COLO668 (cell line): ENCODE results near the gene PCDHGB1.
"Not testable (repeated sequence)": the region's sequence is repeated elsewhere in the genome, so short reads cannot be mapped to it uniquely, and the experiment has no call there.

Experiments used
- DNase-seq: peaks from one replicate; lab custom pipeline; 2025; ENCODE audit not compliant: unreplicated experiment; lab: John Stamatoyannopoulos, UW

Gene PCDHGB1

DNA sequence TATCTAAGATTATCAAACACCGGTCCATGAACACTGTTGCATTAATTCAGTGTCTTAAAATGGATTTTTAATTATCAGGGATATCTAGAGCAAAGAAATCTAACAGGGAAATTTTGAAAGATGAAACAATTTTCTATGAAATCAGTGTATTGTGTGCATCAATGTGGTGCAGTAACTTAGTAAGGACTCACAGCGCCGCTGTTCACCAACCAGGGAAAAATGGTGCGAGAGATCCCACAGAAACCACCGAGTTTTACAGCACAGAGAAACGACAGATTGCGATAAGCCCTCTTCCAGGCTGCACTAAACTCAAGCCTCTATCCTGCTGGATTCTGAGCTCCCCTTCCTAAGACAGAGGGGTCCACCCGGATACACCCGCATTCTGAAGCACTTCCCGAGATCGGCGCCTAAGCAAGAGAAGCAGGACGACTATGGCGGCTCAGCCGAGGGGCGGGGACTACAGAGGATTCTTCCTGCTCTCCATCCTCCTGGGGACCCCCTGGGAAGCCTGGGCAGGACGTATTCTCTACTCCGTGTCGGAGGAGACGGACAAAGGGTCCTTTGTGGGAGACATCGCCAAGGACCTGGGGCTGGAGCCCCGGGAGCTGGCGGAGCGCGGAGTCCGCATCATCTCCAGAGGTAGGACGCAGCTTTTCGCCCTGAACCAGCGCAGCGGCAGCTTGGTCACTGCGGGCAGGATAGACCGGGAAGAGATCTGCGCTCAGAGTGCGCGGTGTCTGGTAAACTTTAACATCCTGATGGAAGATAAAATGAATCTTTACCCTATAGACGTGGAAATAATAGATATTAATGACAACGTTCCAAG is 32.8 kb downstream of the PCDHGB1 start, which contains the start of gene PCDHGA7:
Gene PCDHGA7 (plus strand): TSS at position 274 of the 826 bp plus-strand sequence. CDS start 158 bp downstream, at position 432.
- DNase-seq = no peak

- DNase-seq = no peak
Observed at GRCh38 chr5:141383345-141383744, 33.4 kb downstream of the PCDHGB1 start.

DNA sequence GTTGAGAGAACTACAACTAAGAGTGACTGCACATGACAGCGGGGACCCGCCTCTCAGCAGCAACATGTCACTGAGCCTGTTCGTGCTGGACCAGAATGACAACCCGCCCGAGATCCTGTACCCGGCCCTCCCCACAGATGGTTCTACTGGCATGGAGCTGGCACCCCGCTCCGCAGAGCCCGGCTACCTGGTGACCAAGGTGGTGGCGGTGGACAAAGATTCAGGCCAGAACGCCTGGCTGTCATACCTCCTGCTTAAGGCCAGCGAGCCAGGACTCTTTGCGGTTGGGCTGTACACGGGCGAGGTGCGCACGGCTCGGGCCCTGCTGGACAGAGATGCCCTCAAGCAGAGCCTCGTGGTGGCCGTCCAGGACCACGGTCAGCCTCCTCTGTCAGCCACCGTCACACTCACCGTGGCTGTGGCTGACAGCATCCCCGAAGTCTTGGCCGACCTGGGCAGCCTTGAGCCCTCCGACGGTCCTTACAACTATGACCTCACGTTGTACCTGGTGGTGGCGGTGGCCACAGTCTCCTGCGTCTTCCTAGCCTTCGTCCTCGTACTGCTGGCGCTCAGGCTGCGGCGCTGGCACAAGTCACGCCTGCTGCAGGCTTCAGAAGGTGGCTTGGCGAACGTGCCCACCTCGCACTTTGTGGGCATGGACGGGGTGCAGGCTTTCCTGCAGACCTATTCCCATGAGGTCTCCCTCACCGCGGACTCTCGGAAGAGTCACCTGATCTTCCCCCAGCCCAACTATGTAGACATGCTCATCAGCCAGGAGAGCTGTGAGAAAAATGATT is 34.8 kb downstream of the PCDHGB1 start:
- DNase-seq = no peak

- DNase-seq = not testable (repeated sequence)
Observed at GRCh38 chr5:141387557-141388311, 37.8 kb downstream of the PCDHGB1 start, which contains the start of gene PCDHGB4. PCDHGB4 (plus strand) TSS chr5:141387698; CDS start chr5:141387885, 187 bp downstream.

DNA sequence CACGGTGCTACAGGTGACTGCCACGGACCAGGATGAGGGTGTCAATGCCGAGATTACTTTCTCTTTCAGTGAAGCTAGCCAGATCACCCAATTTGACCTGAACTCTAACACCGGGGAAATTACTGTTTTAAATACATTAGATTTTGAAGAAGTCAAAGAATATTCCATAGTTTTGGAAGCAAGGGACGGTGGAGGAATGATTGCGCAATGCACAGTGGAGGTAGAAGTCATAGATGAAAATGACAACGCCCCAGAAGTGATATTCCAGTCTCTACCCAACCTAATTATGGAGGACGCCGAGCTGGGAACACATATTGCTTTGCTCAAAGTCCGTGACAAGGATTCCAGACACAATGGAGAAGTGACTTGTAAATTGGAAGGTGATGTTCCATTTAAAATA is 38.8 kb downstream of the PCDHGB1 start:
- DNase-seq = no peak

DNA sequence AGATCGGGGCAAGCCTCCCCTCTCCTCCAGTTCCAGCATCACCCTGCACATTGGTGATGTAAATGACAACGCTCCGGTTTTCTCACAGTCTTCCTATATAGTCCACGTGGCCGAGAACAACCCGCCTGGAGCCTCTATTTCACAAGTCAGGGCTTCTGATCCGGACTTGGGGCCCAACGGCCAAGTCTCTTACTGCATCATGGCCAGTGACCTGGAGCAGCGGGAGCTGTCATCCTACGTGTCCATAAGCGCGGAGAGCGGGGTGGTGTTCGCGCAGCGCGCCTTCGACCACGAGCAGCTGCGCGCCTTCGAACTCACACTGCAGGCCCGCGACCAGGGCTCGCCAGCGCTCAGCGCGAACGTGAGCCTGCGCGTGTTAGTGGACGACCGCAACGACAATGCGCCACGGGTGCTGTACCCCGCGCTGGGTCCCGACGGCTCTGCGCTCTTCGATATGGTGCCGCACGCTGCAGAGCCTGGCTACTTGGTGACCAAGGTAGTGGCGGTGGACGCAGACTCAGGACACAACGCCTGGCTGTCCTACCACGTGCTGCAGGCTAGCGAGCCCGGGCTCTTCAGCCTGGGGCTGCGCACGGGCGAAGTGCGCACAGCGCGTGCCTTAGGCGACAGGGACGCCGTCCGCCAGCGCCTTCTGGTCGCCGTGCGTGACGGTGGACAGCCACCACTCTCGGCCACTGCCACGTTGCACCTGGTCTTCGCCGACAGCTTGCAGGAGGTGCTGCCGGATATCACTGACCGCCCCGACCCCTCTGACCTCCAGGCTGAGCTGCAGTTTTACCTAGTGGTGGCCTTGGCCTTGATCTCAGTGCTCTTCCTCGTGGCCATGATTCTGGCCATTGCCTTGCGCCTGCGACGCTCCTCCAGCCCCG is 39.5 kb downstream of the PCDHGB1 start:
- DNase-seq = no peak

GRCh38 chr5:141392429-141393198 is 42.7 kb downstream of the PCDHGB1 start, which contains the start of gene PCDHGA8:
PCDHGA8 (plus strand) TSS chr5:141392633; CDS start chr5:141392814, 181 bp downstream.
- DNase-seq = no peak

- DNase-seq = no peak
Observed at GRCh38 chr5:141393267-141393666, 43.4 kb downstream of the PCDHGB1 start.

DNA sequence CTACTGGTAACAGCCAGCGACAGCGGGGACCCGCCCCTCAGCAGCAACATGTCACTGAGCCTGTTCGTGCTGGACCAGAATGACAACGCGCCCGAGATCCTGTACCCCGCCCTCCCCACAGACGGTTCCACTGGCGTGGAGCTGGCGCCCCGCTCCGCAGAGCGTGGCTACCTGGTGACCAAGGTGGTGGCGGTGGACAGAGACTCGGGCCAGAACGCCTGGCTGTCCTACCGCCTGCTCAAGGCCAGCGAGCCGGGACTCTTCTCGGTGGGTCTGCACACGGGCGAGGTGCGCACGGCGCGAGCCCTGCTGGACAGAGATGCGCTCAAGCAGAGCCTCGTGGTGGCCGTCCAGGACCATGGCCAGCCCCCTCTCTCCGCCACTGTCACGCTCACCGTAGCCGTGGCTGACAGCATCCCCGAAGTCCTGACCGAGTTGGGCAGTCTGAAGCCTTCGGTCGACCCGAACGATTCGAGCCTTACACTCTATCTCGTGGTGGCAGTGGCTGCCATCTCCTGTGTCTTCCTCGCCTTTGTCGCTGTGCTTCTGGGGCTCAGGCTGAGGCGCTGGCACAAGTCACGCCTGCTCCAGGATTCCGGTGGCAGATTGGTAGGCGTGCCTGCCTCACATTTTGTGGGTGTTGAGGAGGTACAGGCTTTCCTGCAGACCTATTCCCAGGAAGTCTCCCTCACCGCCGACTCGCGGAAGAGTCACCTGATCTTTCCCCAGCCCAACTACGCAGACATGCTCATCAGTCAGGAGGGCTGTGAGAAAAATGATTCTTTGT is 44.7 kb downstream of the PCDHGB1 start:
- not testable (repeated sequence) for DNase-seq

DNA sequence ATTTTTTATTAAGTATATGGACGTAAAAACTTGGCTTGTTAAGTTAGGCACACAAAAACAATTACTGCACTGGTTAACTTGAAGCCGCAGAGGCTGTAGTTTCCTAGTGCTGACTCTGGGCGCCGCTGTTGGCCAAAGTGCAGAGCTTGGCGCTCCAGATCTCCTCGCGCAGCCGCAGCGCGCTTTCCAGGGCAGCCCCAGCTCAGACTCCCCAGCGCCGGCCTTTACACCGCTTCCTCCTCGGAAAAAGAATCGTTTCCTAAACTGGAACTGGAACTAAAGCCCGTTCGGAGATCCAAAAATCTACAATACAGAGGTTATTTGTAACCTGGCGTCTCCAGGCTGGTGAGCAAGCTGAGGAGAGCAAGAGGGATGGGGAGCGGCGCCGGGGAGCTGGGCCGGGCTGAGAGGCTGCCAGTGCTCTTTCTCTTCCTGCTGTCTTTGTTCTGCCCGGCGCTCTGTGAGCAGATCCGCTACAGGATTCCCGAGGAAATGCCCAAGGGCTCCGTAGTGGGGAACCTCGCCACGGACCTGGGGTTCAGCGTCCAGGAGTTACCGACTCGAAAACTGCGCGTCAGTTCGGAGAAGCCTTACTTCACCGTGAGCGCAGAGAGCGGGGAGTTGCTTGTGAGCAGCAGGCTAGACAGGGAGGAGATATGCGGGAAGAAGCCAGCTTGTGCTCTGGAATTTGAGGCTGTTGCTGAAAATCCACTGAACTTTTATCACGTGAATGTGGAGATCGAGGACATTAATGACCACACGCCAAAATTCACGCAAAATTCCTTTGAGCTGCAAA is 48.1 kb downstream of the PCDHGB1 start, which contains the start of gene PCDHGB5:
Gene PCDHGB5 (plus strand): TSS at position 192 of the 796 bp plus-strand sequence. CDS start 181 bp downstream, at position 373.
- DNase-seq = not testable (repeated sequence)

GRCh38 chr5:141398608-141399007 is 48.7 kb downstream of the PCDHGB1 start:
- no peak for DNase-seq

- DNase-seq = no peak
Observed at GRCh38 chr5:141399555-141400258, 49.8 kb downstream of the PCDHGB1 start.
